Measurements from ENCODE around the gene RGS17. TPM values are rescaled to one million over a fixed set of nuclear protein-coding genes. Genes with fewer than 3 reads are reported as not detected.
"Not testable (repeated sequence)": the region's sequence is repeated elsewhere in the genome, so short reads cannot be mapped to it uniquely, and the experiment has no call there.

The RGS17 gene
- total RNA-seq, 1 experiment from 2014 or later = 4.4 TPM

DNA sequence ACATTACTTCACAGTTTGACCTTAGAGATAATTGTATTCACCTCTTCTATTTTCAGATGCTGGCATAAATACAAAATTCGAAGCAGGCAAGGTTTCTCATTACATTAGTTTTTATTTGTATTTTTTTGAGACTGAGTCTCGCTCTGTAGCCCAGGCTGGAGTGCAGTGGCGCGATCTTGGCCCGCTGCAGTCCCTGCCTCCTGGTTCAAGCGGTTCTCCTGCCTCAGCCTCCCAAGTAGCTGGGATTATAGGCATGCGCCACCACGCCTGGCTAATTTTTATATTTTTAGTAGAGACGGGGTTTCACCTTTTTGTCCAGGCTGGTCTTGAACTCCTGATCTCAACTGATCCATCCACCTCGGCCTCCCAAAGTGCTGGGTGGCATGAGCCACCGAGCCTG is 145.8 kb downstream of the RGS17 start:
- DNase-seq (ENCODE audit: low read depth) = not testable (repeated sequence)

DNA sequence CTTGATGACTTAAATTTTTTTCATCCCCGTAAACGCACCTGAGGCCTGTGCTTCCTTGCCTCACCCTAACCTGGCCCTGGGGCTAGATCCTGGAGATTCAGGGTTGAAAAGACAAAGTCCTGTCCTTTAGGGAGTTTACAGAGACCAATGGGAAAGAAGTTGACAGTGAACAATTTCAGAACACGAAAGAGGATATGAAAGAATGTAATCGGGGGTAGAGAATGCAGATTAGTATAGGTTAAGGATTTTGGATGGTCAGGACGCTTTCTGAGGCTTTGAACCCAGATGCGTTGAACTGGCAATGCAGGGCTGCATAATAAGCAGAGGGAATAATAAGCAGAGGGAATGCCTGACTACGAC is 146.6 kb downstream of the RGS17 start:
- DNase-seq (ENCODE audit: low read depth) = no peak

DNA sequence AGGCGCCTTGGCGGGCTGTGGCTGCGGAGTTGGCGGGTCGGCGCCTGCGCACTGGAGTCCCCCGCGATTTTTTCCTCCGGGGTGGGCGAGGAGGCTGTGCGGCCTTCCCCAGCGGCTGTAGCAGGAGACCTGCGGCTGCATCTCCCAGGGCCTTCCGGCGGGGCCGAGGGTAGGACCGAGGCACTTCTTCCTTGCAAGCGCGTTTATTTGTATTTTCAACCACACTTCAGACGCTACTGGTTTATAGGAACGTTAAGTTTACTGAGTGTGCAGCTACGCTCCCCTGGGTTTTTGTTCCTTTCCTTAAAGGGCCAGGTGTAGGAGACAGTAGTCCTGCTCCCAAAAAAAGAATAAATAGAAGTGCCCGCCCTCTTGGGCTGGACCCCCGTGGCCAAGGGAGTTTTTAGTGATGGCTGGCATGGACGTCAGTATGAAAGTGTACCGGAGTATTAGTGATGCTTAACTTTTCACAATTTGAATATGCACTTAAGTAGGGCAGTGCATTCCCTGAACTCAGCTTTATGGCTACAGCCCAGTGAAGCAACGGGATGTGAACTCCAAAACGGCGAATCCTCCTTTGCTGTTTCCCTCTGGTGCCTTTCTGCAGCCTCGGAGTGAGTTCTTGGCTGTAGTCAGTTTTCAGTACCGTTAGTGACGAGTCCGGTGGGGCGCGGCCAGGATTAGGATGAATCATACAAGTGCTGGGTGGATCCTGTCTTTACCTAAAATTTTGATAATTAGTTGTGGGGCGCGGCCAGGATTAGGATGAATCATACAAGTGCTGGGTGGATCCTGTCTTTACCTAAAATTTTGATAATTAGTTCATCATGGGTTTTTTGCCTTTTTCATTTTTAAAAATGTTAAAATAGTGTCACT is 147.2 kb downstream of the RGS17 start:
- peak; percentile 88 for DNase-seq (ENCODE audit: low read depth)

DNA sequence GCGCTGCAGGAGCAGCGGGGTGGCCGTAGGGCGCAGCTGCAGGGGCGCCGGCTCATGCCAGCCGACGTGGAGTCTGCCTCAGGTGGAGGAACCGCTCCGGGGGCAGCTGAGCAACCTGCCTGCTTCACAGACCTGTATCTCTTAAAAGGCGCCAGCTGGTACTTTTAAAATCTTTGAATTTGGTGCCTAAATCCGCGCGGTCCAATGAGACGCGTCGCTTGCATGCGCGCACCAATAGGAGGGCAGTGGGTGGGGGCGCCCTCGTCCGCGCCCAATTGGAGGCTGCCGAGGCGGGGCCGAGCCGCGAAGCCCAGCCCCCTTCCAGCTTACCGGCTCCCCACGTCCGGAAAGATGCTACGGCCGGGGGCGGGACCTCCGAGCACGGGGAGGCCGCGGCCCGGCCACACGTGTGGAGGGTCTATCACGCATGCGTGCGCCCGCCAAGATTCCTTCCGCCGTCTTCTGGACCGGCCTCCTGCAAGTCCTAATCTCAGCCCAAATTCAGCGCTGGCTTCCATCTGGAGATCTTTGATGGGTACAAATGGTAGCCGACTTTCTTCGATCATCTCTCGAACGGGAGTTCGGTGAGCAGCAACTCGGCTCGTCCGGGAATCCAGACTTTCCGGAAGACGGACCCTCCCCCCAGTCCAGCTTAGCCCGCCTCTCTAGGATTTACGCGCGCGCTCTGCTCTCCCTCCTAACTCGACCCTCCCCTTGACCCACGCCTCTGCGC is 148.0 kb downstream of the RGS17 start, which contains the start of gene FBXO5:
Gene FBXO5 (minus strand): TSS at position 138 of the 733 bp plus-strand sequence. CDS start 82 bp downstream, at position 56.
- peak; percentile 98 for DNase-seq (ENCODE audit: low read depth)

DNA sequence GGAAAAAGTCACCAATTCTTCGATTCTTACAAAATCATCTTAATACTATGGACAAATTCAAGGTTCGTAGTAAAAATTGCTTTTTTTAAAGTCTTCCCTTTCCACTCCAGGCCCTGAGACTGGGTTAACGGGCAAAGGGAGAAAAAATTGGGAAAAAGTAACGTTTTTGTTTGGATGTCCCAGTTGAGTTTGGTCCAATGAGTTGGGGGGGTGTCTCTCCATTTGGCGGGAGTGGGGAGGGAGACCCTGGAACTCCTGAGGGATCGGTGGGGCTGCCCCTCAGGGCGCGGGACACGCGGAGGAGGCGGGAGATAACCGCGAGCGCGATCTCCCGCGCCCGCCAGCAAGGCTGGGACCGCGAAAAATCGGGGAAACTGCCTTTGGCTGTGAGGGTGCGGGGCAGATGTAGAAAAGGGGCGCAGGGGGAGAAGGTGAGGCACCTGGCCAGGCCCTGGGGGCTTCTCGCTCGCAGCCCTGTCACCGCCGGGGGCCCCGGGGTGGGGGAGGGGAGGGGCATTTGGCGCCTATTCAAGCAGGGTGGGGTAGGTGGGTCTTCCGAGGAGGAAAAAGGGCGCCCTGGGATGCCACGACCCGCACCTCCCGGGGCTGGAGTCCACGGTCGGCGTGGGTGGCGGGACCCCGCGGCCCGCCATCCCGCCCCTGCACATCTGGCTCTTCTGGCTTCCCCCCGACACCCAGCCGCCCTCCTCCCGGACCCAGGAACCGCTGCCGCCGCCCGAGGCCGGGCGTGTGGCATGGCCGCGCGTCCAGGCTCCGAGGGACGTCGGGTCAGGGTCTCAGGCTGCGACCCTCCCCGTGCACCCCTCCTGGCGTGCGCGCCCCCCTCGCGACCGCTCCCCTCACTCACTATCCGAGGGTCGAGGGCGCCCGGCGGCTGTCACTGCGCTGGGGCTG is 148.8 kb downstream of the RGS17 start:
- DNase-seq (ENCODE audit: low read depth) = no peak

DNA sequence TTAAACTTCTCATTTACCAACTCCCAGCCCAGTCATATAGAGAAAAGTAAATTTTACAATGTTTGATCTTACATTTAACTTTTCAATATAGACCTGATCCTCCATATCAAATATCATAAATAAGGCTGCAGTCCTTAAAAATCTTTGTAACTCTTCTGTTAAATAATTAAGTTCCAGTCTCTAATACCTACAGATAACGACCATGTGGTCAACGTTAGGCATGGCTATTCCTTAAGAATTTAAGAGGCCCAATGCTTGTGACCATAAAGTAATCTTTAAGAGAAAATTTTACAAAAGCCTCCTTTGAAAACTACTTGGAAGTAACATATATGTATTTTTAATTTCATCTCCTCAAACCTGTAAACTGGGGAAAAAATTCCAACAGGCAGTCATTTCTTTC is 149.9 kb downstream of the RGS17 start:
- no peak for DNase-seq (ENCODE audit: low read depth)

DNA sequence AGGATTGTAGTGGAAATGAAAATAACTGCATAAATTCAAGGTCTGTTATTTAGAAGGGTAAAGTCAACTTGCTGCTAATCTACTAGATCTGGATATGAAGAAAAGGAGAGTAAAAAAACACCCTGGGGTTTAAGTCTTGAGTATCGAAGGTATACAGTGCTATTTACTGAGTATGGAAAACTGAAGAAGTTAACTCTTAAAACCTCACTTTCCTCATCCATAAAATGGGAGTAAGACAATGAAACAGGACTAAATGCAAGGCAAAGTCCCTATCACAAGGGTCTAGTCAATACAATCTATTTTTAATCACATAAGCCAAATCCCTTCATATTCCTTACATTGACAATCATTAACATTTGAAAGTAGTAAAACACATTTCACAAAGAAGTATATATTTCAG is 150.4 kb downstream of the RGS17 start:
- DNase-seq (ENCODE audit: low read depth) = no peak

DNA sequence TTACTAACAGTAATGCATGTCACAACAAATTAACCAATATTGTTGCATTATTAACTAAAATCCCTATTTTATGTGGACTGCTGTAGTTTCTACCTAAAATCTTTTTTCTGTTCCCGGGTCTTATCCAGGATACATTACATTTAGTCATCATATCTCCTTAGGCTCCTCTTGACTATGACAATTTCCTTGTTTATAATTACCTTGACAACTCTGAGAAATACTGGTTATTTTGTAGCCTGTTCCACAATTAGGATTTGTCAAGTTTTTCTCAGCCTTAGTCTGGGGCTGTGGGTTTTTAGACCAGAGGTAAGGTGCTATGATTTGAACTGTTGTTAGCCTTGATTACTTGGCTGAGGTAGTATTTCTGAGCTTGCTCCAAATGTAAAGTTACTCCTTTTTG is 152.0 kb downstream of the RGS17 start:
- no peak for DNase-seq (ENCODE audit: low read depth)

DNA sequence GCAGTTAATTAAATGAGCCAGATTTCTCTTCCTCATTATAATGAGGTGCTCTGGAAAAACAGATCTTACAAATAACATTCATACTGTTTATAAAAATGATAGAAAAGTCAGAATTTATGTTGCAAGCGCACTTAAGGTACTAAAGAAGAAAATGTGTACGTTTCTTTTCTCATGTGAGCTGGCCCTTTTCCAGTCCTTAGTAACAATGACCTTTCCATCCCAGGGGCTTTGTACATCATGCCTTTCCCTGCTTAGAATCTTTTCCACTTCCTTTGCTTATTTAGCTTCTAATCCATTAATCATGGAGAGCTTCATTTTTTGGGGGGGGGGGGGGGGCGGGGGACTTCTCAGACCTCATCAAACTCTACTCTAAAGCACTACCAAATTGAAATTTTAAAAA is 153.0 kb downstream of the RGS17 start:
- no peak for DNase-seq (ENCODE audit: low read depth)

DNA sequence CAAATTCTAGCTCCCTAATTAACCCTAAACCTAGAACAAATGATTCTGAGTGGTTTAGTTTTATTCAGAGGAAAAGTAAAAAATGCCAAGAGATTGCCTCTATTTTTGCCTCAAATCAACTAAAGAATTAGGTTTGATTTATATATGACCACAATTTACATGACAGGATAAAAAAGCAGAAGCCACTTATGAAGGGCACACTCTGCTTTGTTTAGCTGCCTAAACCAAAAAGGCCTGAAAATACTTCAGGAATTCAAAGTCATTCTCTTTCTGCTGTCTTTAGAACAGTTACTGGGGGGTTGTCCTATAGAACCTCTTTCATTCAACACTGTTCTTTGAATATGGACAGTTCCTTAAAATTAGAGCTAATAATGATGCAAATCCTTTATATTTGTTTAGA is 153.5 kb downstream of the RGS17 start:
- DNase-seq (ENCODE audit: low read depth) = no peak

DNA sequence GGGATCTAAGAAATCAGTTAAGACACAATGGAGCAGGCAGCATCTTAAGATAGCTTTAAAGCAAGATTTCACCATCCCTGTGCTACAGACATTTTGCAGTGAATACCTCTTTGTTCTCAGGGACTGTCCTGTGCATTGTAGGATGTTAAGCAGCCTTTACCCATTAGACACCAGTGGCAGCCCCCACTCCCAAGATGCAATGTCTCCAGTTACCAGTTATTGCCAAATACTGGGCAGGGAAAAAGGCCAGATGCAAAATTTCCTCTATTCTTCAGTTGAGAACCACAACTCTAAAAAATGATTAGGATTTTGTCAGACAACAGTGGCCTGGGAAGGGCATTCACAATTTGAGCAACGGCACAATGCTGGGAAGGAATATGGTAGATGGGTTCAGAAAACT is 154.3 kb downstream of the RGS17 start:
- DNase-seq (ENCODE audit: low read depth) = no peak

DNA sequence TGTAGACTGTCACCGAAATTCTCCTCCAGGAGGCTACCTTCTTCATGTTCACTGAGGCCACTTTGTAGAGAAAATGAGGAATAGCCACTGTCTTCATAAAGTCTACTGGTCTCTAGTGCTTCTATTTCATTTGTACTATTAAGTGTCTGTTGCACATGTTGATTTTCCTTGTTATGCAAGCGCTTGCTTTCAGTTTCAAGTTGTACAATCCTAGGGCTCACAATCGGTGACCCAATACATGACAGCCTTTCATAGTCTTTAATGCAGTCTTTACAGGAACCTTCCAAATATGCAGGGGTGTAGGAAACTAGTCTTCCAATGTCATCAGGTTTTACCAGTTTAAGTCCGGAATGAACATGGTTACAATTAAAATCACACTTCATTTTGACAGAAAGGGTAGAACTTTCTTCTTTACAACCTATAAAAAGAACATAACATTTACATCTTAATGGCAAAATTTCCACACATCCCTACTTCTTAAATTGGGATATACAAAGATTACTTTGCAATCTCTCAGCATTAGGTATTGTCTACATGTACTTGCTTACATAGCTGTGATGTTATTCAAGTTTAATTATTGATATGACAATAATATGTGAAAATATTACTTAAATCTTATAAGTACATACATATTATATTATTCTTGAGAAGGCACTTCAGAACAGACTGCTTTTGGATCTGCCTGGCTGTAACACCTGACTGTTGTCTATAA is 155.7 kb downstream of the RGS17 start:
- DNase-seq (ENCODE audit: low read depth) = no peak

DNA sequence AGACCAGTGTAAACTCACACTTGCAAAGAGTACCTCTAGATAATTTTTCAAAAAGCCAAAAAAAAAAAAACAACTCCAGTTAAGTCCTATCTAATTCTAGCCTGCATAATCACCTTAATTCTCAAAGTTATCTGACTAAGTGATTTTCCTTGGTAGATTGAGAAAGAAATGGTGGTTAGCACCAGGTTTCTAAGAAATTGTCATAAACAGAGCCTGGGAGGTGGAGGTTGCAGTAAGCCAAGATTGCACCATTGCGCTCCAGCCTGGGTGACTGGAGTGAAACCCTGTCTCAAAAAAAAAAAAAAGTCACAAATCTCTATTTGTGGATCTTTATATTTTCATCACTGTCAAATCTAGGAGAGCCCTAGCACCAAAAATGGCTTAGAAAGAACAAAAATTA is 157.2 kb downstream of the RGS17 start:
- DNase-seq (ENCODE audit: low read depth) = no peak

DNA sequence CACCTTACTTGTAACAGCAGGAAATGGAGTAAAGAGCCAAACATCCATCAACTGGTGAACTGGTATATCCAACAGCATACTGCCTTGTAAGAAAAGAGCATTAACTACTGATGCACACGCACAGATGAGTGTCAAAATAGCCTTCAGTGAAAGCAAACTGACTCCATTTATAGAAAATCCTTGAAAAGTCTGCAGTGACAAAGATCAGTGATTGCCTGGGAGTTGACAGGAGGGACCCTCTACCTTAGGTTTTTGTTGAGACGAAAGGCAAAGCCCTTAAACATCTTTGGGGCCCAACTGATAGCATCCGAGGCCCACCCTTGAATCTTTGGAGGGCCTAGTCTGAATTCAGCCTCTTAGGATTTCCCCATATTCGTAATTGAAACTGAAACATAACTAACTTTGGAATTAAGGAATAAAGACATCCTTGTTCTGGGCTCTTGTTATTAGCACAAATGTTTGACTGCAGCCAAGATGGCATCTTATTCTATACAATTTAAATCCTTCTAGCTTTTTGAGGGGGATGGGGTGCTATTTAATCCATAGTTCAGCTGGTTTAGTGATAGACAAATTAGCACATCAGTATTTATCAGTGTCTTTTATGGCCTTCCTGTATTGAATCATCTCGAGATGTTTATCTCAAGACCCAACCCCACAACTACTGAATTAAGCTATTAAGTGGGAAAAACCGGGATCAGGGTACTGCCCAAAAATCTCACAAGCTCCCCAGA is 161.2 kb downstream of the RGS17 start:
- DNase-seq (ENCODE audit: low read depth) = no peak

DNA sequence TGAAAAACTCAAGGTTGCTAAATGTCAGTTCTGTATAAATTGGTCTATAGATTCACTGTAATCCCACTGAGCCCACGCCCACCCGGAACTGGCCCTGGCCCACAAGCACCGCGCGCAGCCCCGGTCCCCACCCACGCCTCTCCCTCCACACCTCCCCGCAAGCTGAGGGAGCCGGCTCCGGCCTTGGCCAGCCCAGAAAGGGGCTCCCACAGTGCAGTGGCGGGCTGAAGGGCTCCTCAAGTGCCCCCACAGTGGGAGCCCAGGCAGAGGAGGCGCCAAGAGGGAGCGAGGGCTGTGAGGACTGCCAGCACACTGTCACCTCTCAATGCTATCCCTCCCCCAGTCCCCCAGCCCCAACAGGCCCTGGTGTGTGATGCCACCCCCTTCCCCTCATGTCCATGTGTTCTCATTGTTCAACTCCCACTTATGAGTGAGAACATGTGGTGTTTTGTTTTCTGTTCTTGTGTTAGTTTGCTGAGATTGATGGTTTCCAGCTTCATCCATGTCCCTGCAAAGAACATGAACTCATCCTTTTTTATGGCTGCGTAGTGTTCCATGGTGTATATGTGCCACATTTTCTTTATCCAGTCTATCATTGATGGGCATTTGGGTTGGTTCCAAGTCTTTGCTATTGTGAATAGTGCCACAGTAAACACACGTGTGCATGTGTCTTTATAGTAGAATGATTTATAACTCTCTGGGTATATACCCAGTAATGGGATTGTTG is 164.8 kb downstream of the RGS17 start:
- not testable (repeated sequence) for DNase-seq (ENCODE audit: low read depth)

DNA sequence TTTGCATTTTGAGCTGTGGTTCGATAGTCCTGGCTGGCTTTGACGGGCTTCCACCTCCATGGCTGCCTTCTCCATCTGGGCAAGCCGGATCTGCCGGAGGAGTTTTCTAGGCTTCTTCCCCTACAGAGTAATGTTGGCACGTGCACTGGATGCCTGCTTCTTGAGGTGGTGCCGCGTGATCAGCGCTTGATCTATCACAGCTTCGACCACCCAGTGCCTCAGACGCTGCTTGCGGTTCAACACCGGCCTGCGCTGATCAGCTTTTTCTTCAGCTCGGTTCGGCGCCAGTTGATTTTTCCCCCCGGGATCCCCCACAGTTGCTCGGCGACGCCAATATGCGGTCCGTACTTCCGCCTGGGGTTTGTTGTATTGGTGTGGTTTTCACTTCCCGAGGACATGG is 171.7 kb downstream of the RGS17 start:
- no peak for DNase-seq (ENCODE audit: low read depth)

DNA sequence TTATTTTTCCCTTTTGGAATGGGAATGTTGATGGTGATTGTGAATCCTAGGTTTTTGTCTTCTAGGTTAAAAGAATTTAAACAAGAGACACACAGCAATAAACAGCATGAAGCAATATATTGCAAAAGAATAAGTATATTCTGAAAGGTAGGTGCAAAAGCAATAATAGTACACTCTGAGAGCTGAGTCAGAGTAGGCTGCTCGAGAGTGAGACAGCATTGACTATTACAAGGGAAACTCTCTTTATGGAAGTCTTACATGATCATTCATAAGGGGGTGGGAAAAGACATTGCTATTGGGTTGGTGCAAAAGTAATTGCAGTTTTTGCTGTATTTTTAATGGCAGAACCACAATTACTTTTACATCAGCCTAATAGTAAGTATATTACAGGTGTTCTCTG is 173.3 kb downstream of the RGS17 start:
- DNase-seq (ENCODE audit: low read depth) = no peak
